ENCODE results near the gene IFI44. TPM values are rescaled to one million over a fixed set of nuclear protein-coding genes. Genes with fewer than 3 reads are reported as not detected.

IFI44 gene
- total RNA-seq, 4 donors from 2014 or later, result 16.2 to 78.2 (median 20.2) TPM

DNA sequence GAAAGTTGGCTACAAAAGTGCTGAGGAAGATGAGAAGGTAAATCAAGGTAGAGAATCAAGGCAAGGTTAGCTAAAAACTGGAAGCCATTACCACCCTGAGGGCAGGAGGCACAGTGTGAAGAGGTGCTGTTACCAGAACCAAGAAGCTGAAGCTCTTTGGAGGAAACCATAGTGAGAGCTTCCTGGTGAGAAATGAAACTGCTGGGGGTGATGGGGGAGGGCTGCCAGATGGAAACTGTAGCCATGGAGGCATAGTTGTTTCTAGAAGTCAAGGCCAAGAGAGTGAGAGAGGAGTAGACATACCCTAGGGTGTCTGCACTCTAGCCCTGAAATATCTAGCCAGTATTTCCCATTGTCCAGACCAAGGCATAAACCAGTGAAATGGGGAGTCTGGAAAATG lies 28.7 kb downstream of the IFI44 start:
- ATAC-seq (ENCODE audit: low FRiP score) (no peak), DNase-seq (ENCODE audit: low spot score) (no peak)
- no peak for TF ChIP-seq CTCF (IDR thresholded peaks at IDR 0.05)

DNA sequence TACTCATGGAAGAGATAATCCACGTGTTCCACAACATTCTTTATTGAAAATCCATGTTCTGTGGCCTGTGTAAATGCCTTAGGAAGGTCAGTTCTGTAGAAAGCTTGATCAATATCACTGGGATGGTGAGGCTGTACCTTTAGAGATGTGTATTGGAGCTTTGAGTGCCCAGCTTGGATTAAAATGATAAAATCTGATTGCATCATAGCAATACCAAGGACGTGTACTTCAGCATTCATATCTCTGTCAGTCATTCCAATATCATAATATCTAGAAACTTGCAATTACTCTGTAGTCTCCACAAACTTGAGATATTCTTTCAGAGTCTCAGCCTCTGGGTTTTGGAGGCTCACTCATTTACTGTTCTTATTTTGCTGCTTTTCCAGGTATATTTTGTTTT lies 31.6 kb downstream of the IFI44 start:
- no peak for TF ChIP-seq CTCF (IDR thresholded peaks at IDR 0.05)
- DNase-seq (ENCODE audit: low spot score), result no peak
- no peak for ATAC-seq (ENCODE audit: low FRiP score)

GRCh38 chr1:78682496-78682895 lies 32.9 kb downstream of the IFI44 start:
- DNase-seq (ENCODE audit: low spot score), result no peak
- no peak for ATAC-seq (ENCODE audit: low FRiP score)
- TF ChIP-seq CTCF (IDR thresholded peaks at IDR 0.05), result no peak

DNA sequence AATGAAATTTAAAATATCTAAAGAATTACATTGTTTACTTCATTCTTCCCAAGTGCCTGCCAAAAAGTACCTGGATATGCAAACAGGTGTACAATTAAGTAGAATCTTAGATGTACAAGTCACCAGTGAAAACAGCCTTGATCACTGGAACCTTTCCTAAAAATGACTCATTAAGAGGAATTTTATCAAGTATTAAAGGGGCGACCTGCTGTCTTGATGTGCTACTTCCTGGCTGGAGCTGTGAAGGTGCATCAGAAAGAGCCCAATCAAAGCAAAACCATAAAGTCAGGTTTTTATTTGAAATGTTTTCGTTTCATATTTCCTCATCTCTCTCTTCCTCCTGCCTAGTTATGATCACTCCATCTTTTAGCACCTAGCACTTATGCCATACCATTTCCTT lies 33.4 kb downstream of the IFI44 start:
- DNase-seq (ENCODE audit: low spot score), result no peak
- TF ChIP-seq CTCF (IDR thresholded peaks at IDR 0.05), result no peak

DNA sequence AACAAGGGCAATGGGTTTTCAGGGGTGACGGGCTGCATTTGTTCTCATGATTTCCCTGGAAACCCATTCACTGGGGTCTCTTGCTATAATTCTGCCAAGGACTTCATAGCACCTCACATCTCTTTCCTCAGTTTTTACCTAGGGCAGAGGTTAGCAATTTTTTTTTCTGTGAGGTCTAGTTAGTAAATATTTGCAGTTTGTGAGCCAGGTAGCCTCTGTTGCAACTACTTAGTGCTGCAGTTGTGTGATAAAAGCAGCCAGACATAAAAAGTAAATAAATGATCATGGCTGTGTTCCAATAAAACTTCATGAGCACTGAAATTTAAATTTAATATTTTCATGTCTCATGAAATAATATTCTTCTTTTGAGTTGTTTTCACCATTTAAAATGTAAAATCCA lies 37.7 kb downstream of the IFI44 start:
- TF ChIP-seq CTCF (IDR thresholded peaks at IDR 0.05), result no peak
- ATAC-seq (ENCODE audit: low FRiP score) (no peak), DNase-seq (ENCODE audit: low spot score) (no peak)

More for the DNA sequence above, 33.4 kb downstream of the IFI44 start:
- ATAC-seq (ENCODE audit: low FRiP score), result no peak

DNA sequence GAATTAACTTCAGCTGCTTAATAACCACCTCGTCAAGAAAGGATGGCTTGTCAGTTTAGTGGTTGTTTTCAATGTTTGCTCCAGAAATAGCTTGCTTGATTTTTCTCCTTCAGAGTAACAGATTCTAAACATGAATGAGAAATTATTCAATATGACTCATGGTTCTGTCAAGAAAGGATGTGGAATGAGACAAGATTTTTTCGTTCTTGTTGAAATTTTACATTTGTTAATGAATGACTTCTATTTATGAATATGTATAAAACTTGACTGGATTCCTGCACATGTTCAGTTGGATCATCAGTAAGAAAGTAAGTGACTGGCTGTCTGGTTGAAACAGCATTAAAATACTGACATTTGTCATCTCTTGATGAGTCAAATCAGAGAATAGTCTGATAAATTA lies 38.3 kb downstream of the IFI44 start:
- no peak for TF ChIP-seq CTCF (IDR thresholded peaks at IDR 0.05)
- ATAC-seq (ENCODE audit: low FRiP score) (no peak), DNase-seq (ENCODE audit: low spot score) (no peak)

- DNase-seq (ENCODE audit: low spot score), result no peak
- ATAC-seq (ENCODE audit: low FRiP score), result no peak
- TF ChIP-seq CTCF (IDR thresholded peaks at IDR 0.05), result no peak
Observed at GRCh38 chr1:78688697-78689096, 39.1 kb downstream of the IFI44 start.

Measured in omental fat pad (tissue), 4 donors.